WTC11 (cell line): Measurements from ENCODE around the gene TMEM185B. TPM values are rescaled to one million over a fixed set of nuclear protein-coding genes. Genes with fewer than 3 reads are reported as not detected.

Experiments
- ATAC-seq: fragments of 200-7000 bp; cut with Tn5 transposase; 2 replicates; pipeline ENCODE4 v1.10.0; 2021; ENCODE audit warnings: mild to moderate bottlenecking, moderate library complexity
- CTCF ChIA-PET: fragments of 300-600 bp; sonication (Branson Sonifier 250); formaldehyde crosslinking; loops from one replicate; lab custom pipeline; 2021; ENCODE audit warnings: antibody characterized with exemption; lab: Charles Lee
- POLR2A ChIA-PET: fragments of 350-600 bp; sonication (Branson Sonifier 250); formaldehyde crosslinking; loops from one replicate; lab custom pipeline; 2021; ENCODE audit warnings: antibody characterized with exemption; lab: Charles Lee
- DNase-seq: peaks from one replicate; pipeline ENCODE4 v3.0.0; 2021; ENCODE audit warnings: low spot score
- H3K27ac Mint-ChIP-seq: 2 replicates; pipeline ENCODE4 v1.8.0; 2021; ENCODE audit warnings: mixed read lengths
- H3K27me3 Mint-ChIP-seq: 2 replicates; pipeline ENCODE4 v1.8.0; 2021; ENCODE audit warnings: low read depth, mild to moderate bottlenecking, moderate library complexity, mixed read lengths
- H3K36me3 Mint-ChIP-seq: 2 replicates; pipeline ENCODE4 v1.8.0; 2021; ENCODE audit warnings: mixed read lengths
- H3K4me1 Mint-ChIP-seq: 2 replicates; pipeline ENCODE4 v1.8.0; 2022; ENCODE audit warnings: mixed read lengths
- H3K4me3 Mint-ChIP-seq: 2 replicates; pipeline ENCODE4 v1.8.0; 2021; ENCODE audit warnings: mild to moderate bottlenecking, moderate library complexity, mixed read lengths
- H3K9me3 Mint-ChIP-seq: 2 replicates; pipeline ENCODE4 v1.8.0; 2021; ENCODE audit warnings: mixed read lengths
- ESRRA ChIP-seq: sonication (generic); formaldehyde crosslinking; IDR thresholded peaks from 2 replicates; pipeline ENCODE4 v1.8.1; 2022; ENCODE audit warnings: mild to moderate bottlenecking, missing genetic modification reagents, borderline replicate concordance
- ETV6 ChIP-seq: sonication (generic); formaldehyde crosslinking; IDR thresholded peaks from 2 replicates; pipeline ENCODE4 v1.8.1; 2022; ENCODE audit warnings: mild to moderate bottlenecking, missing genetic modification reagents
- GTF2I ChIP-seq: fragments of 250-450 bp; sonication (Bioruptor Pico); conservative IDR thresholded peaks from 2 replicates; pipeline ENCODE4 v1.4.0; 2021; ENCODE audit warnings: mild to moderate bottlenecking
- JAZF1 ChIP-seq: fragments of 250-450 bp; sonication (Bioruptor Pico); IDR thresholded peaks from 2 replicates; pipeline ENCODE4 v1.9.0; 2021; ENCODE audit warnings: moderate library complexity, mild to moderate bottlenecking, inconsistent platforms
- NFE2L1 ChIP-seq: sonication (generic); formaldehyde crosslinking; IDR thresholded peaks from 2 replicates; pipeline ENCODE4 v1.8.1; 2023; ENCODE audit warnings: missing genetic modification reagents
- NFYB ChIP-seq: sonication (generic); formaldehyde crosslinking; conservative IDR thresholded peaks from 2 replicates; pipeline ENCODE4 v1.8.0; 2022; ENCODE audit warnings: low read depth, missing genetic modification reagents
- NR3C1 ChIP-seq: sonication (generic); formaldehyde crosslinking; conservative IDR thresholded peaks from 2 replicates; pipeline ENCODE4 v1.8.1; 2023; ENCODE audit warnings: low read depth, mild to moderate bottlenecking, missing genetic modification reagents
- SMAD4 ChIP-seq: sonication (generic); formaldehyde crosslinking; IDR thresholded peaks from 2 replicates; pipeline ENCODE4 v1.8.0; 2022; ENCODE audit warnings: mild to moderate bottlenecking, missing genetic modification reagents
- TCF7 ChIP-seq: sonication (generic); formaldehyde crosslinking; IDR thresholded peaks from 2 replicates; pipeline ENCODE4 v1.8.0; 2022; ENCODE audit warnings: mild to moderate bottlenecking, low read depth, missing genetic modification reagents, moderate library complexity
- ZNF121 ChIP-seq: sonication (generic); formaldehyde crosslinking; IDR thresholded peaks from 2 replicates; pipeline ENCODE4 v1.8.0; 2023; ENCODE audit warnings: missing genetic modification reagents
- ZNF263 ChIP-seq: sonication (generic); formaldehyde crosslinking; IDR thresholded peaks from 2 replicates; pipeline ENCODE4 v1.8.1; 2022; ENCODE audit warnings: low read depth, mild to moderate bottlenecking, moderate library complexity, missing genetic modification reagents
- ZNF317 ChIP-seq: sonication (generic); formaldehyde crosslinking; IDR thresholded peaks from 2 replicates; pipeline ENCODE4 v1.8.1; 2023; ENCODE audit warnings: low read depth, mild to moderate bottlenecking, moderate library complexity, missing genetic modification reagents, borderline replicate concordance
- ZNF423 ChIP-seq: fragments of 250-450 bp; sonication (Bioruptor Pico); IDR thresholded peaks from 2 replicates; pipeline ENCODE4 v2.1.2; 2022; ENCODE audit warnings: mild to moderate bottlenecking, moderate library complexity
- total RNA-seq: library from RNA; stranded (reverse); gene quantifications from 3 replicates; pipeline ENCODE4 v1.2.3, GENCODE V29; 2021
- TF ChIP-seq, protein P1 (sequence below): sonication (generic); formaldehyde crosslinking; conservative IDR thresholded peaks from 2 replicates; pipeline ENCODE4 v1.8.1; 2023; ENCODE audit warnings: mild to moderate bottlenecking, low read depth, missing genetic modification reagents, moderate library complexity
- TF ChIP-seq, protein P2 (sequence below): sonication (generic); formaldehyde crosslinking; IDR thresholded peaks from 2 replicates; pipeline ENCODE4 v1.8.0; 2023; ENCODE audit warnings: missing genetic modification reagents, mild to moderate bottlenecking, borderline replicate concordance
- TF ChIP-seq, protein P3 (sequence below): fragments of 250-450 bp; sonication (Bioruptor Pico); IDR thresholded peaks from 2 replicates; pipeline ENCODE4 v1.9.0; 2021; ENCODE audit warnings: moderate library complexity, mild to moderate bottlenecking, inconsistent platforms, borderline replicate concordance
- TF ChIP-seq, protein P4 (sequence below): sonication (generic); formaldehyde crosslinking; IDR thresholded peaks from 2 replicates; pipeline ENCODE4 v1.8.1; 2023; ENCODE audit warnings: mild to moderate bottlenecking, missing genetic modification reagents, moderate library complexity
- TF ChIP-seq, protein P5 (sequence below): sonication (generic); formaldehyde crosslinking; IDR thresholded peaks from 2 replicates; pipeline ENCODE4 v1.8.1; 2023; ENCODE audit warnings: mild to moderate bottlenecking, missing genetic modification reagents, borderline replicate concordance
- TF ChIP-seq, protein P6 (sequence below): sonication (generic); formaldehyde crosslinking; IDR thresholded peaks from 2 replicates; pipeline ENCODE4 v1.8.1; 2022; ENCODE audit warnings: mild to moderate bottlenecking, moderate library complexity, missing genetic modification reagents

Gene TMEM185B
- total RNA-seq, 1 experiment from 2014 or later = 9.9 TPM

DNA sequence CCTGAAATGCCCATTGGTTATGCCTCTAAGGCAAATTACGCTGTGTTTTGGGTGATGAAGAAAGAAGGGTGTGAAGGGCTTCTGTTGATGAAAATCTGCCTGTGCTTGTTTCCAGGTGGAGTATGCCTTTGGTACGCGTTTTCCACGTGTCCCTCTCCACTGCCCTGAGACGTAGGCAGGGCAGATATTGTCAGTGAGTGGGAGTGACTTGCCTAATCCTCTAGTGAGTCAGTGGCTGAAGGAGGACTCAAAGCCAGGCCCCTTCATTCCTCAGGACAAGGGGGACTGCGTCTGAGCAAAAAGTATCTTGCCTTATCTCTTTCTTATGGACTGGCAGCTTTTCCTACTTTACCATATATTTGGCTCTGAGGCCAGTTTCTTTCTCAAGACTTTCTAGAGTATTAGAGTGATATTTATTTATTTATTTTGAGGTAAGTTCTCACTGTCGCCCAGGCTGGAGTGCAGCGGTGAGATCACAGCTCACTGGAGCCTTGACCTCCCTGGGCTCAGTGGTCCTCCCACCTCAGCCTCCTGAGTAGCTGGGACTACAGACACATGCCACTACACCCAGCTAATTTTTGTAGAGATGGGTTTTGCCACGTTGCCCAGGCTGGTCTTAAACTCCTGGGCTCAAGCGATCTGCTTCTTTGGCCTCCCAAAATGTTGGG, 39.7 kb upstream of the TMEM185B start:
- Mint-ChIP-seq H3K36me3 (peaks cover 18% of the 10 kb centered on the region), H3K27ac (no peak overlapping the region), H3K4me3 (no peak overlapping the region), H3K27me3 (no peaks in the 10 kb centered on the region), H3K9me3 (peaks cover 11% of the 10 kb centered on the region), H3K4me1 (peaks cover 5% of the 10 kb centered on the region; the same call in 1 of the 2 replicates)
- no peak for DNase-seq
- CTCF ChIA-PET = no interaction called here
- POLR2A ChIA-PET = no interaction called here
- TF ChIP-seq GTF2I (CRISPR knock-in tag) (no peak), SMAD4 (CRISPR knock-in tag) (no peak), ZNF317 (CRISPR knock-in tag) (no peak), TCF7 (no peak), ZNF423 (CRISPR knock-in tag) (no peak), ZNF263 (CRISPR knock-in tag) (no peak)
- TF ChIP-seq, protein P1, sequence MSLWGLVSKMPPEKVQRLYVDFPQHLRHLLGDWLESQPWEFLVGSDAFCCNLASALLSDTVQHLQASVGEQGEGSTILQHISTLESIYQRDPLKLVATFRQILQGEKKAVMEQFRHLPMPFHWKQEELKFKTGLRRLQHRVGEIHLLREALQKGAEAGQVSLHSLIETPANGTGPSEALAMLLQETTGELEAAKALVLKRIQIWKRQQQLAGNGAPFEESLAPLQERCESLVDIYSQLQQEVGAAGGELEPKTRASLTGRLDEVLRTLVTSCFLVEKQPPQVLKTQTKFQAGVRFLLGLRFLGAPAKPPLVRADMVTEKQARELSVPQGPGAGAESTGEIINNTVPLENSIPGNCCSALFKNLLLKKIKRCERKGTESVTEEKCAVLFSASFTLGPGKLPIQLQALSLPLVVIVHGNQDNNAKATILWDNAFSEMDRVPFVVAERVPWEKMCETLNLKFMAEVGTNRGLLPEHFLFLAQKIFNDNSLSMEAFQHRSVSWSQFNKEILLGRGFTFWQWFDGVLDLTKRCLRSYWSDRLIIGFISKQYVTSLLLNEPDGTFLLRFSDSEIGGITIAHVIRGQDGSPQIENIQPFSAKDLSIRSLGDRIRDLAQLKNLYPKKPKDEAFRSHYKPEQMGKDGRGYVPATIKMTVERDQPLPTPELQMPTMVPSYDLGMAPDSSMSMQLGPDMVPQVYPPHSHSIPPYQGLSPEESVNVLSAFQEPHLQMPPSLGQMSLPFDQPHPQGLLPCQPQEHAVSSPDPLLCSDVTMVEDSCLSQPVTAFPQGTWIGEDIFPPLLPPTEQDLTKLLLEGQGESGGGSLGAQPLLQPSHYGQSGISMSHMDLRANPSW (CRISPR knock-in tag) = no peak
- TF ChIP-seq, protein P2, sequence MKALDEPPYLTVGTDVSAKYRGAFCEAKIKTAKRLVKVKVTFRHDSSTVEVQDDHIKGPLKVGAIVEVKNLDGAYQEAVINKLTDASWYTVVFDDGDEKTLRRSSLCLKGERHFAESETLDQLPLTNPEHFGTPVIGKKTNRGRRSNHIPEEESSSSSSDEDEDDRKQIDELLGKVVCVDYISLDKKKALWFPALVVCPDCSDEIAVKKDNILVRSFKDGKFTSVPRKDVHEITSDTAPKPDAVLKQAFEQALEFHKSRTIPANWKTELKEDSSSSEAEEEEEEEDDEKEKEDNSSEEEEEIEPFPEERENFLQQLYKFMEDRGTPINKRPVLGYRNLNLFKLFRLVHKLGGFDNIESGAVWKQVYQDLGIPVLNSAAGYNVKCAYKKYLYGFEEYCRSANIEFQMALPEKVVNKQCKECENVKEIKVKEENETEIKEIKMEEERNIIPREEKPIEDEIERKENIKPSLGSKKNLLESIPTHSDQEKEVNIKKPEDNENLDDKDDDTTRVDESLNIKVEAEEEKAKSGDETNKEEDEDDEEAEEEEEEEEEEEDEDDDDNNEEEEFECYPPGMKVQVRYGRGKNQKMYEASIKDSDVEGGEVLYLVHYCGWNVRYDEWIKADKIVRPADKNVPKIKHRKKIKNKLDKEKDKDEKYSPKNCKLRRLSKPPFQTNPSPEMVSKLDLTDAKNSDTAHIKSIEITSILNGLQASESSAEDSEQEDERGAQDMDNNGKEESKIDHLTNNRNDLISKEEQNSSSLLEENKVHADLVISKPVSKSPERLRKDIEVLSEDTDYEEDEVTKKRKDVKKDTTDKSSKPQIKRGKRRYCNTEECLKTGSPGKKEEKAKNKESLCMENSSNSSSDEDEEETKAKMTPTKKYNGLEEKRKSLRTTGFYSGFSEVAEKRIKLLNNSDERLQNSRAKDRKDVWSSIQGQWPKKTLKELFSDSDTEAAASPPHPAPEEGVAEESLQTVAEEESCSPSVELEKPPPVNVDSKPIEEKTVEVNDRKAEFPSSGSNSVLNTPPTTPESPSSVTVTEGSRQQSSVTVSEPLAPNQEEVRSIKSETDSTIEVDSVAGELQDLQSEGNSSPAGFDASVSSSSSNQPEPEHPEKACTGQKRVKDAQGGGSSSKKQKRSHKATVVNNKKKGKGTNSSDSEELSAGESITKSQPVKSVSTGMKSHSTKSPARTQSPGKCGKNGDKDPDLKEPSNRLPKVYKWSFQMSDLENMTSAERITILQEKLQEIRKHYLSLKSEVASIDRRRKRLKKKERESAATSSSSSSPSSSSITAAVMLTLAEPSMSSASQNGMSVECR = no peak
- TF ChIP-seq, all 79 proteins: peak for 0
- no peak for ATAC-seq

DNA sequence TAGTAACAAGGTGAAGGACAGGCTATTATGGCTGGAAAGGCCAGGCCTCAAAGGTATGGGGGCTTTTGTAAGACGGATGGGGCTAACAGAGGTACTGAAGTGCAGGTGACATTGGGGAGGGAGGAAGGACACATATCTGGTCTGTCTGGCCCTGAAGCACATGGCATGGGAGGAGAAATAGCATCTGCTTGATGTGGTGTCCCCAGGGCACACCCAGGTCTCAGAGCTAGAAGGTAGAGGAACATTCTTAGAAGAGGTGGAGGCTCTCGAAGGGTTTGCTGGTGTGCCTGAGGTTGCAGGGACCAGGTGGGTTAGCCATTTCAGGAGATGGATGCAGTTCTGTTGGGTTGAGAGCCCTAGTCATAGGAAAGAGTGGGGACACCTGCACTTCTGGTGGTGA, 39.0 kb upstream of the TMEM185B start:
- DNase-seq = no peak
- POLR2A ChIA-PET = interaction anchor here (1.3 kb wide), 1 partner anchor 15 kb away, joined by 3 read pairs; no protein-coding TSS in a partner anchor
- peaks cover 18% of the 10 kb centered on the region for H3K36me3 Mint-ChIP-seq
- no peaks in the 10 kb centered on the region for H3K27me3 Mint-ChIP-seq
- peaks cover 5% of the 10 kb centered on the region for H3K4me1 Mint-ChIP-seq
- peaks cover 11% of the 10 kb centered on the region for H3K9me3 Mint-ChIP-seq
- CTCF ChIA-PET = no interaction called here
- H3K27ac Mint-ChIP-seq = no peak overlapping the region
- ATAC-seq = no peak
- no peak overlapping the region for H3K4me3 Mint-ChIP-seq
- TF ChIP-seq NR3C1 (CRISPR knock-in tag) (no peak), ESRRA (CRISPR knock-in tag) (no peak), NFE2L1 (CRISPR knock-in tag) (no peak), JAZF1 (CRISPR knock-in tag) (no peak), ZNF121 (CRISPR knock-in tag) (no peak), ETV6 (no peak), NFYB (CRISPR knock-in tag) (no peak)
- TF ChIP-seq, protein P3, sequence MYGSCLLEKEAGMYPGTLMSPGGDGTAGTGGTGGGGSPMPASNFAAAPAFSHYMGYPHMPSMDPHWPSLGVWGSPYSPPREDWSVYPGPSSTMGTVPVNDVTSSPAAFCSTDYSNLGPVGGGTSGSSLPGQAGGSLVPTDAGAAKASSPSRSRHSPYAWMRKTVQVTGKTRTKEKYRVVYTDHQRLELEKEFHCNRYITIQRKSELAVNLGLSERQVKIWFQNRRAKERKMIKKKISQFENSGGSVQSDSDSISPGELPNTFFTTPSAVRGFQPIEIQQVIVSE (CRISPR knock-in tag) = no peak
- TF ChIP-seq, protein P4, sequence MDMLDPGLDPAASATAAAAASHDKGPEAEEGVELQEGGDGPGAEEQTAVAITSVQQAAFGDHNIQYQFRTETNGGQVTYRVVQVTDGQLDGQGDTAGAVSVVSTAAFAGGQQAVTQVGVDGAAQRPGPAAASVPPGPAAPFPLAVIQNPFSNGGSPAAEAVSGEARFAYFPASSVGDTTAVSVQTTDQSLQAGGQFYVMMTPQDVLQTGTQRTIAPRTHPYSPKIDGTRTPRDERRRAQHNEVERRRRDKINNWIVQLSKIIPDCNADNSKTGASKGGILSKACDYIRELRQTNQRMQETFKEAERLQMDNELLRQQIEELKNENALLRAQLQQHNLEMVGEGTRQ (CRISPR knock-in tag) = no peak
- TF ChIP-seq, protein P5, sequence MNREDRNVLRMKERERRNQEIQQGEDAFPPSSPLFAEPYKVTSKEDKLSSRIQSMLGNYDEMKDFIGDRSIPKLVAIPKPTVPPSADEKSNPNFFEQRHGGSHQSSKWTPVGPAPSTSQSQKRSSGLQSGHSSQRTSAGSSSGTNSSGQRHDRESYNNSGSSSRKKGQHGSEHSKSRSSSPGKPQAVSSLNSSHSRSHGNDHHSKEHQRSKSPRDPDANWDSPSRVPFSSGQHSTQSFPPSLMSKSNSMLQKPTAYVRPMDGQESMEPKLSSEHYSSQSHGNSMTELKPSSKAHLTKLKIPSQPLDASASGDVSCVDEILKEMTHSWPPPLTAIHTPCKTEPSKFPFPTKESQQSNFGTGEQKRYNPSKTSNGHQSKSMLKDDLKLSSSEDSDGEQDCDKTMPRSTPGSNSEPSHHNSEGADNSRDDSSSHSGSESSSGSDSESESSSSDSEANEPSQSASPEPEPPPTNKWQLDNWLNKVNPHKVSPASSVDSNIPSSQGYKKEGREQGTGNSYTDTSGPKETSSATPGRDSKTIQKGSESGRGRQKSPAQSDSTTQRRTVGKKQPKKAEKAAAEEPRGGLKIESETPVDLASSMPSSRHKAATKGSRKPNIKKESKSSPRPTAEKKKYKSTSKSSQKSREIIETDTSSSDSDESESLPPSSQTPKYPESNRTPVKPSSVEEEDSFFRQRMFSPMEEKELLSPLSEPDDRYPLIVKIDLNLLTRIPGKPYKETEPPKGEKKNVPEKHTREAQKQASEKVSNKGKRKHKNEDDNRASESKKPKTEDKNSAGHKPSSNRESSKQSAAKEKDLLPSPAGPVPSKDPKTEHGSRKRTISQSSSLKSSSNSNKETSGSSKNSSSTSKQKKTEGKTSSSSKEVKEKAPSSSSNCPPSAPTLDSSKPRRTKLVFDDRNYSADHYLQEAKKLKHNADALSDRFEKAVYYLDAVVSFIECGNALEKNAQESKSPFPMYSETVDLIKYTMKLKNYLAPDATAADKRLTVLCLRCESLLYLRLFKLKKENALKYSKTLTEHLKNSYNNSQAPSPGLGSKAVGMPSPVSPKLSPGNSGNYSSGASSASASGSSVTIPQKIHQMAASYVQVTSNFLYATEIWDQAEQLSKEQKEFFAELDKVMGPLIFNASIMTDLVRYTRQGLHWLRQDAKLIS = no peak
- TF ChIP-seq, protein P6, sequence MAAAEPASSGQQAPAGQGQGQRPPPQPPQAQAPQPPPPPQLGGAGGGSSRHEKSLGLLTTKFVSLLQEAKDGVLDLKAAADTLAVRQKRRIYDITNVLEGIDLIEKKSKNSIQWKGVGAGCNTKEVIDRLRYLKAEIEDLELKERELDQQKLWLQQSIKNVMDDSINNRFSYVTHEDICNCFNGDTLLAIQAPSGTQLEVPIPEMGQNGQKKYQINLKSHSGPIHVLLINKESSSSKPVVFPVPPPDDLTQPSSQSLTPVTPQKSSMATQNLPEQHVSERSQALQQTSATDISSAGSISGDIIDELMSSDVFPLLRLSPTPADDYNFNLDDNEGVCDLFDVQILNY (CRISPR knock-in tag) = no peak
